HG02798 (cell line): ENCODE data around the gene TMC5.
"Not testable (repeated sequence)": the region's sequence is repeated elsewhere in the genome, so short reads cannot be mapped to it uniquely, and the experiment has no call there.

Experiments used
- ATAC-seq: cut with Tn5 transposase; IDR thresholded peaks from one replicate; pipeline ENCODE4 v1.9.1; 2021; ENCODE audit warnings: mild to moderate bottlenecking; ENCODE audit not compliant: unreplicated experiment, poor library complexity

TMC5 gene

GRCh38 chr16:19396555-19397011, 21.1 kb upstream of the TMC5 start:
- no peak for ATAC-seq

- not testable (repeated sequence) for ATAC-seq
These were observed 20.3 kb upstream of the TMC5 start for GRCh38 chr16:19397373-19397772.

- no peak for ATAC-seq
These were observed 17.0 kb upstream of the TMC5 start for GRCh38 chr16:19400711-19401110.

- ATAC-seq = no peak
These were observed 10.7 kb upstream of the TMC5 start for GRCh38 chr16:19406891-19407491.

- ATAC-seq = no peak
These were observed 7.1 kb upstream of the TMC5 start for GRCh38 chr16:19410435-19411171.

- no peak for ATAC-seq
These were observed 6.4 kb upstream of the TMC5 start for GRCh38 chr16:19411298-19411697.

- not testable (repeated sequence) for ATAC-seq
These were observed 5.6 kb upstream of the TMC5 start for GRCh38 chr16:19412055-19412454.

- ATAC-seq = no peak
These were observed 2.2 kb upstream of the TMC5 start for GRCh38 chr16:19415461-19415860.

- ATAC-seq = no peak
These were observed 1.8 kb upstream of the TMC5 start for GRCh38 chr16:19415918-19416317.

GRCh38 chr16:19418200-19418599, 517 bp downstream of the TMC5 start:
- no peak for ATAC-seq

- ATAC-seq = no peak
These were observed 2.0 kb downstream of the TMC5 start for GRCh38 chr16:19419698-19420075.

- ATAC-seq = no peak
These were observed 6.8 kb downstream of the TMC5 start for GRCh38 chr16:19424478-19424877.

GRCh38 chr16:19430345-19430744, 12.7 kb downstream of the TMC5 start:
- no peak for ATAC-seq

- ATAC-seq = no peak
These were observed 14.1 kb downstream of the TMC5 start for GRCh38 chr16:19431636-19432340.

GRCh38 chr16:19432429-19432828, 14.7 kb downstream of the TMC5 start:
- ATAC-seq = no peak

- ATAC-seq = no peak
These were observed 16.9 kb downstream of the TMC5 start for GRCh38 chr16:19434584-19434983.

- no peak for ATAC-seq
These were observed 18.9 kb downstream of the TMC5 start for GRCh38 chr16:19436540-19436939.

GRCh38 chr16:19437280-19437679, 19.6 kb downstream of the TMC5 start:
- ATAC-seq = no peak

- ATAC-seq = no peak
These were observed 21.1 kb downstream of the TMC5 start for GRCh38 chr16:19438739-19439138.

- no peak for ATAC-seq
These were observed 21.8 kb downstream of the TMC5 start for GRCh38 chr16:19439483-19439882.

- no peak for ATAC-seq
These were observed 26.0 kb downstream of the TMC5 start for GRCh38 chr16:19443659-19444058.
